ENCODE measurements around the gene HPSE2. TPM values are rescaled to one million over a fixed set of nuclear protein-coding genes. Genes with fewer than 3 reads are reported as not detected.

The HPSE2 gene
- total and polyA plus RNA-seq, 2 donors (not counting 1 experiment from before 2014, with no cell fraction given), result not detected

GRCh38 chr10:98951269-98952000 lies 284.2 kb downstream of the HPSE2 start:
- no peaks in the 10 kb centered on the region for H3K4me1 ChIP-seq (ENCODE audit: control insufficient read depth in 2 of 2, insufficient read depth in 2 of 2, low read length in 2 of 2)
- Mint-ChIP-seq H3K27ac (no peak overlapping the region), H3K9me3 (ENCODE audit: insufficient read depth) (no peaks in the 10 kb centered on the region), H3K4me1 (no peaks in the 10 kb centered on the region), H3K4me3 (no peak overlapping the region), H3K27me3 (peaks cover 4% of the 10 kb centered on the region)
- DNase-seq, result no peak
- 40% methylated on average over 1 of the region's 2 CpGs for WGBS (ENCODE audit: insufficient coverage)
- H2AFZ ChIP-seq (ENCODE audit: insufficient read depth, low read depth, low read length, poor library complexity, severe bottlenecking), result no peak overlapping the region
- no peak overlapping the region for H3K27ac ChIP-seq (ENCODE audit: low read length in 2 of 2)
- no peaks in the 10 kb centered on the region for H3K9me3 ChIP-seq (ENCODE audit: control extremely low read depth in 1 of 3, control insufficient read depth in 2 of 3, insufficient read depth in 1 of 3, low read length in 2 of 3)
- no peaks in the 10 kb centered on the region for H3K36me3 ChIP-seq (replicated peaks in 1 of 2; ENCODE audit: control extremely low read depth in 1 of 2, control insufficient read depth in 1 of 2, extremely low read depth in 1 of 2, insufficient read depth in 2 of 2, low read length in 1 of 2)
- H3K4me2 ChIP-seq (replicated peaks; ENCODE audit: low read depth, low read length, poor library complexity, severe bottlenecking), result no peak overlapping the region
- no peaks in the 10 kb centered on the region for H3K79me2 ChIP-seq (ENCODE audit: control insufficient read depth, insufficient read depth, low read length)
- H3K4me3 ChIP-seq (ENCODE audit: control extremely low read depth in 1 of 5, extremely low read depth in 1 of 5, insufficient read depth in 1 of 5, low read depth in 2 of 5, low read length in 4 of 5), result no peak overlapping the region
- POLR2A ChIA-PET, result no interaction called here
- TF ChIP-seq EZH2 (IDR thresholded peaks at IDR 0.05; ENCODE audit: borderline replicate concordance, insufficient read depth, low read depth, low read length, poor library complexity, severe bottlenecking) (no peak), CTCF (IDR thresholded peaks at IDR 0.05) (no peak)
- no peak overlapping the region for H3K9ac ChIP-seq (ENCODE audit: low read length)
- no peak for ATAC-seq (ENCODE audit: low read depth)
- CTCF ChIA-PET, result no interaction called here
- intact Hi-C loops (cut with micrococcal nuclease), result no loop called here
- H3K27me3 ChIP-seq (replicated peaks in 1 of 4; ENCODE audit: control extremely low read depth in 1 of 4, control insufficient read depth in 3 of 4, insufficient read depth in 4 of 4, low read length in 3 of 4), result no peaks in the 10 kb centered on the region
- H4K20me1 ChIP-seq (ENCODE audit: control insufficient read depth, insufficient read depth, low read length, poor library complexity, severe bottlenecking), result no peaks in the 10 kb centered on the region

GRCh38 chr10:98950106-98950505 lies 285.5 kb downstream of the HPSE2 start:
- H3K4me1 Mint-ChIP-seq, result no peaks in the 10 kb centered on the region
- no peak overlapping the region for H3K4me3 ChIP-seq (ENCODE audit: control extremely low read depth in 1 of 5, extremely low read depth in 1 of 5, insufficient read depth in 1 of 5, low read depth in 2 of 5, low read length in 4 of 5)
- no peak overlapping the region for H3K9ac ChIP-seq (ENCODE audit: low read length)
- H3K27ac Mint-ChIP-seq, result no peak overlapping the region
- CTCF ChIA-PET, result no interaction called here
- no peaks in the 10 kb centered on the region for H3K9me3 Mint-ChIP-seq (ENCODE audit: insufficient read depth)
- intact Hi-C loops (cut with micrococcal nuclease), result no loop called here
- no CpG with 5 or more reads among the region's 2 CpGs for WGBS (ENCODE audit: insufficient coverage)
- TF ChIP-seq EZH2 (IDR thresholded peaks at IDR 0.05; ENCODE audit: borderline replicate concordance, insufficient read depth, low read depth, low read length, poor library complexity, severe bottlenecking) (no peak), CTCF (IDR thresholded peaks at IDR 0.05) (no peak)
- ATAC-seq (ENCODE audit: low read depth) (no peak), DNase-seq (no peak)
- no peaks in the 10 kb centered on the region for H3K79me2 ChIP-seq (ENCODE audit: control insufficient read depth, insufficient read depth, low read length)
- H3K27me3 Mint-ChIP-seq, result peaks cover 4% of the 10 kb centered on the region
- POLR2A ChIA-PET, result no interaction called here
- H3K4me1 ChIP-seq (ENCODE audit: control insufficient read depth in 2 of 2, insufficient read depth in 2 of 2, low read length in 2 of 2), result no peaks in the 10 kb centered on the region
- no peaks in the 10 kb centered on the region for H3K9me3 ChIP-seq (ENCODE audit: control extremely low read depth in 1 of 3, control insufficient read depth in 2 of 3, insufficient read depth in 1 of 3, low read length in 2 of 3)
- H4K20me1 ChIP-seq (ENCODE audit: control insufficient read depth, insufficient read depth, low read length, poor library complexity, severe bottlenecking), result no peaks in the 10 kb centered on the region
- no peak overlapping the region for H2AFZ ChIP-seq (ENCODE audit: insufficient read depth, low read depth, low read length, poor library complexity, severe bottlenecking)
- no peaks in the 10 kb centered on the region for H3K36me3 ChIP-seq (replicated peaks in 1 of 2; ENCODE audit: control extremely low read depth in 1 of 2, control insufficient read depth in 1 of 2, extremely low read depth in 1 of 2, insufficient read depth in 2 of 2, low read length in 1 of 2)
- H3K4me2 ChIP-seq (replicated peaks; ENCODE audit: low read depth, low read length, poor library complexity, severe bottlenecking), result no peak overlapping the region
- no peak overlapping the region for H3K4me3 Mint-ChIP-seq
- H3K27ac ChIP-seq (ENCODE audit: low read length in 2 of 2), result no peak overlapping the region
- H3K27me3 ChIP-seq (replicated peaks in 1 of 4; ENCODE audit: control extremely low read depth in 1 of 4, control insufficient read depth in 3 of 4, insufficient read depth in 4 of 4, low read length in 3 of 4), result no peaks in the 10 kb centered on the region
